ENCODE data around the gene PLCG2.

Gene PLCG2

GRCh38 chr16:81823734-81824133 lies 44.6 kb downstream of the PLCG2 start:
- Histone ChIP-seq H3K27me3 (ENCODE audit: low read length) (no peaks in the 10 kb centered on the region), H3K4me2 (ENCODE audit: low read depth, low read length, poor library complexity, severe bottlenecking) (peak overlapping the region; percentile 89), H3K4me3 (ENCODE audit: insufficient read depth, low read length, poor library complexity, severe bottlenecking) (no peak overlapping the region), H4K20me1 (ENCODE audit: low read depth, low read length) (no peaks in the 10 kb centered on the region), H3F3A (ENCODE audit: insufficient read depth) (peaks cover 88% of the 10 kb centered on the region), H2AFZ (ENCODE audit: low read depth, low read length, severe bottlenecking) (no peak overlapping the region), H3K9ac (ENCODE audit: low read length) (peak overlapping the region; percentile 70), H3K36me3 (ENCODE audit: low read length) (peaks cover 2% of the 10 kb centered on the region; the same call in 1 of the 2 replicates), H3K79me2 (ENCODE audit: insufficient read depth, low read length) (peaks cover 70% of the 10 kb centered on the region), H3K9me2 (replicated peaks; ENCODE audit: insufficient read depth, low read length) (no peaks in the 10 kb centered on the region), H3K27ac (ENCODE audit: low read depth, low read length) (peak overlapping the region; percentile 100), H3K9me3 (ENCODE audit: insufficient read depth, low read length) (no peaks in the 10 kb centered on the region)
- no peak for TF ChIP-seq EZH2phosphoT487 (conservative IDR thresholded peaks at IDR 0.05; ENCODE audit: low read length)
- TF ChIP-seq, protein P1, sequence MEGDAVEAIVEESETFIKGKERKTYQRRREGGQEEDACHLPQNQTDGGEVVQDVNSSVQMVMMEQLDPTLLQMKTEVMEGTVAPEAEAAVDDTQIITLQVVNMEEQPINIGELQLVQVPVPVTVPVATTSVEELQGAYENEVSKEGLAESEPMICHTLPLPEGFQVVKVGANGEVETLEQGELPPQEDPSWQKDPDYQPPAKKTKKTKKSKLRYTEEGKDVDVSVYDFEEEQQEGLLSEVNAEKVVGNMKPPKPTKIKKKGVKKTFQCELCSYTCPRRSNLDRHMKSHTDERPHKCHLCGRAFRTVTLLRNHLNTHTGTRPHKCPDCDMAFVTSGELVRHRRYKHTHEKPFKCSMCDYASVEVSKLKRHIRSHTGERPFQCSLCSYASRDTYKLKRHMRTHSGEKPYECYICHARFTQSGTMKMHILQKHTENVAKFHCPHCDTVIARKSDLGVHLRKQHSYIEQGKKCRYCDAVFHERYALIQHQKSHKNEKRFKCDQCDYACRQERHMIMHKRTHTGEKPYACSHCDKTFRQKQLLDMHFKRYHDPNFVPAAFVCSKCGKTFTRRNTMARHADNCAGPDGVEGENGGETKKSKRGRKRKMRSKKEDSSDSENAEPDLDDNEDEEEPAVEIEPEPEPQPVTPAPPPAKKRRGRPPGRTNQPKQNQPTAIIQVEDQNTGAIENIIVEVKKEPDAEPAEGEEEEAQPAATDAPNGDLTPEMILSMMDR (IDR thresholded peaks at IDR 0.05; ENCODE audit: insufficient read depth, low read length, poor library complexity, severe bottlenecking) = no peak

DNA sequence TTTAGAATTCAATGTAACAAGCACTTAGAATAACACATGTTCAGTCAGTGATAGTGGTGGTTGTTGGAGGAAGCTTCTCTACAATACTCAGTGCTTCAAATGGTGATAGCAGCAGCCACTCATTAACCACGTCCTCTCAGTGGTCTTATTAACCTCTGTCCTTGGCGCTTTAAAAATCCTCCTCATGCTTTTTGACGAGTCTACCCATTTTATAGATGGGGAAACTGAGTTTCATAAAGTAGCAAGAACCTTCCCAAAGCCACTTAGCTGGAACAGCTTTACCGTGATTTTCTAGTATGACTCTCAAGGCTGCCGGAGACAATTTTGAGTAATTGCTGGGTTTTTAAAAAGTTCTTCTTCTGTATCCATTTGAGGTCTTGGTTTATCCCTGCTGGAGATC lies 47.4 kb downstream of the PLCG2 start:
- Histone ChIP-seq H2AFZ (ENCODE audit: low read depth, low read length, severe bottlenecking) (no peak overlapping the region), H3K4me3 (ENCODE audit: insufficient read depth, low read length, poor library complexity, severe bottlenecking) (no peak overlapping the region), H3K79me2 (ENCODE audit: insufficient read depth, low read length) (peaks cover 85% of the 10 kb centered on the region), H4K20me1 (ENCODE audit: low read depth, low read length) (no peaks in the 10 kb centered on the region), H3K4me2 (ENCODE audit: low read depth, low read length, poor library complexity, severe bottlenecking) (peak overlapping the region; percentile 89), H3K36me3 (ENCODE audit: low read length) (peaks cover 2% of the 10 kb centered on the region; the same call in 1 of the 2 replicates), H3K9me2 (replicated peaks; ENCODE audit: insufficient read depth, low read length) (no peaks in the 10 kb centered on the region), H3F3A (ENCODE audit: insufficient read depth) (peaks cover 87% of the 10 kb centered on the region), H3K27ac (ENCODE audit: low read depth, low read length) (peak overlapping the region; percentile 100), H3K9ac (ENCODE audit: low read length) (peak overlapping the region; percentile 59), H3K9me3 (ENCODE audit: insufficient read depth, low read length) (no peaks in the 10 kb centered on the region), H3K27me3 (ENCODE audit: low read length) (no peaks in the 10 kb centered on the region)
- no peak for TF ChIP-seq EZH2phosphoT487 (conservative IDR thresholded peaks at IDR 0.05; ENCODE audit: low read length)
- TF ChIP-seq, protein P1 (IDR thresholded peaks at IDR 0.05; ENCODE audit: insufficient read depth, low read length, poor library complexity, severe bottlenecking) = no peak

DNA sequence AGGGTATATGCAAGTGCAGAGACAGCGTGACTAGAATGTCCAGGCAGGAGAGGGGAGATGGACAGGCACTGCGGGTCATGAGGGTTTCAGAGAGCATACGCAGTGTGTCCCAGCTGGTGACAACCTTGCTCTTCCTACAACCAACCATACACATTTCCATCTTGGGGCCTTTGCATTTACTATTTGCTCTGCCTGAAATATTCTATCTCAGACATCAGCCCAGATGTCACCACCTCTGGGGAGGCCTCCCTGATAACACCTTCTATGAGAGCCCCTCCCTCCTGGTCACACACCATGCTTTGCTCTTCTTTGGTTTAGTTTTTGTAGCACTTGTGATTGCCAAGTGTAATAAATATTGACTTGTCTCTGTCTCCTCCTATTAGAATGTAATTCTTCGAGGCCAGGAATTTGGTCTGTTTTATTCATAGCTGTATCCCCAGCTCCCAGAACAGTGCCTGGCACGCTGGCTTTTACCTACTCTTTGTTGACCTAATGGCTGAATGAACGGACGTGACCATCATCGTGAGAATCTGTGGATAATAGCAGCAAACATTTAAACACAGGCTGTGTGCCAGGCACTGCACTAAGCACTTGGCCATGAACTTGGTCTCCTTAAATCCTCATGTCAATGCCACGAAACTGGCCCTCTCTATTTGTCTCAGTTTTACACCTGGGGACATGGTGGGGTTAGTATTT lies 51.9 kb downstream of the PLCG2 start:
- Histone ChIP-seq H2AFZ (ENCODE audit: low read depth, low read length, severe bottlenecking) (no peak overlapping the region), H3K9ac (ENCODE audit: low read length) (peak overlapping the region; percentile 84)

GRCh38 chr16:81831722-81832126 lies 52.6 kb downstream of the PLCG2 start:
- Histone ChIP-seq H2AFZ (ENCODE audit: low read depth, low read length, severe bottlenecking) (no peak overlapping the region), H3K79me2 (ENCODE audit: insufficient read depth, low read length) (peaks cover 91% of the 10 kb centered on the region), H3K4me2 (ENCODE audit: low read depth, low read length, poor library complexity, severe bottlenecking) (peak overlapping the region; percentile 92), H3K27ac (ENCODE audit: low read depth, low read length) (peak overlapping the region; percentile 100), H3K9me3 (ENCODE audit: insufficient read depth, low read length) (no peaks in the 10 kb centered on the region), H3K9ac (ENCODE audit: low read length) (peak overlapping the region; percentile 84), H3K9me2 (replicated peaks; ENCODE audit: insufficient read depth, low read length) (no peaks in the 10 kb centered on the region), H3F3A (ENCODE audit: insufficient read depth) (peaks cover 59% of the 10 kb centered on the region), H4K20me1 (ENCODE audit: low read depth, low read length) (no peaks in the 10 kb centered on the region), H3K4me3 (ENCODE audit: insufficient read depth, low read length, poor library complexity, severe bottlenecking) (peak overlapping the region; percentile 51), H3K27me3 (ENCODE audit: low read length) (no peaks in the 10 kb centered on the region), H3K36me3 (ENCODE audit: low read length) (peaks cover 2% of the 10 kb centered on the region; the same call in 1 of the 2 replicates)
- TF ChIP-seq, protein P1 (IDR thresholded peaks at IDR 0.05; ENCODE audit: insufficient read depth, low read length, poor library complexity, severe bottlenecking) = no peak
- TF ChIP-seq EZH2phosphoT487 (conservative IDR thresholded peaks at IDR 0.05; ENCODE audit: low read length) = no peak

More for the DNA sequence above, 51.9 kb downstream of the PLCG2 start:
- Histone ChIP-seq H3F3A (ENCODE audit: insufficient read depth) (peaks cover 59% of the 10 kb centered on the region), H3K79me2 (ENCODE audit: insufficient read depth, low read length) (peaks cover 91% of the 10 kb centered on the region), H3K4me2 (ENCODE audit: low read depth, low read length, poor library complexity, severe bottlenecking) (peak overlapping the region; percentile 92), H4K20me1 (ENCODE audit: low read depth, low read length) (no peaks in the 10 kb centered on the region), H3K4me3 (ENCODE audit: insufficient read depth, low read length, poor library complexity, severe bottlenecking) (peak overlapping the region; percentile 51), H3K36me3 (ENCODE audit: low read length) (peaks cover 2% of the 10 kb centered on the region; the same call in 1 of the 2 replicates), H3K27me3 (ENCODE audit: low read length) (no peaks in the 10 kb centered on the region), H3K27ac (ENCODE audit: low read depth, low read length) (peak overlapping the region; percentile 100), H3K9me2 (replicated peaks; ENCODE audit: insufficient read depth, low read length) (no peaks in the 10 kb centered on the region), H3K9me3 (ENCODE audit: insufficient read depth, low read length) (no peaks in the 10 kb centered on the region)
- TF ChIP-seq EZH2phosphoT487 (conservative IDR thresholded peaks at IDR 0.05; ENCODE audit: low read length) = no peak
